Measurements from ENCODE around the gene CMSS1. TPM values are rescaled to one million over a fixed set of nuclear protein-coding genes. Genes with fewer than 3 reads are reported as not detected.

CMSS1 gene
- total RNA-seq, 1 experiment from 2014 or later: 93.8 TPM

DNA sequence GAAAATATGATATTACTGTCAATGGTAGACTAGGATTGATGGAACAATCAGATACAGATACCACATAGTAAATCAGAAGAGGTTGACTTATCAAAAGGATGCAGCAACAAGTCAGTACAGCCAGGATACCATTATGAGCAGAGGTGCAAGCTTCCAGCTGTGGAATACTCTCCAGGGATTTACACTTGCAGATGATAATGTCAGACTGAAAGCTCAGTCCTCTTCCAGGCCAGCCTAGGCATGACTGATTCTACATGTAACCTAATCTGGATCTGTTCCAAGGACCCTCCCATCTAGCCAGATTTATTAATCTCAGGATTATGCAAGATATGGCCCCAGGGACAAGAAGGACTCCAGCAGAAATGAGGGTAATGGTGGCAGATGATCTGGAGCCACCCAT lies 288.4 kb downstream of the CMSS1 start:
- H3K27ac ChIP-seq: no peak overlapping the region
- H3K4me3 ChIP-seq: no peak overlapping the region

DNA sequence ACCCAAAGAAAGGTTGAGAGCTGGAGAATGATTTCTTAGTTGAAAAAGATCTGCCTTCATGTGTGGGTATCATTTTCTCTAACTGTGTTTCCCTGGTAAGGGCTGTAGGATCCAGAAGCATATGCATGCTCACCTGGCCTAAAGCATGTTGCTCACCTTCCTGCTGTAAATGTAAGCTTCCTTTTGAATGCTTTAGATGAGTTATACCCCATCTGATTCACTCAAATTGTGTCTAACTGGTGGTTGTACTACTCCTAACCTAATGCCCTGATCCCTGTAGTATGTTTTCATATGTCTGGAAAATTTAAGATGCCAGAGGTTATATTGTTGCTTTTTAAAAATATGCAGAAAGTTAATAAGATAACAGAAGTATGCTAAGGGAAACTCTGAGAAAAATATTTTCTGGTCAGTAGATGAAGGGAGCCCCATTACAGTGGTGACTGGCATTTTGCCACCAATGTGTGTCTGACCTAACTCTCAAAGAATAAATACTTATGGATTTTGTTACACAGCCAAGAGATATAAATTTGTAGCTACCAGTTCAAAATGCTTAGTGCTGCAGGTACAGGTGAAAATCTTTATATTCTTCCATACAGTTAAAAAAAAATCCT lies 289.0 kb downstream of the CMSS1 start:
- no peak overlapping the region for H3K27ac ChIP-seq
- peaks cover 50% of the 10 kb centered on the region for H3K4me1 ChIP-seq
- peak in 1 of 2 experiments; percentile 40 for DNase-seq

More for the DNA sequence above, 288.4 kb downstream of the CMSS1 start:
- Histone ChIP-seq H3K36me3 (no peaks in the 10 kb centered on the region; the same call in 1 of the 2 replicates), H3K9me3 (replicated peaks) (peaks cover 9% of the 10 kb centered on the region; the same call in 1 of the 2 replicates), H3K4me1 (peaks cover 50% of the 10 kb centered on the region), H3K27me3 (no peaks in the 10 kb centered on the region)
- peak; percentile 17 to 53 for DNase-seq

GRCh38 chr3:100107221-100107814 lies 289.7 kb downstream of the CMSS1 start:
- H3K27ac ChIP-seq: no peak overlapping the region
- H3K36me3 ChIP-seq: no peaks in the 10 kb centered on the region; the same call in 1 of the 2 replicates
- H3K4me3 ChIP-seq: no peak overlapping the region
- DNase-seq: no peak
- H3K27me3 ChIP-seq: no peaks in the 10 kb centered on the region
- H3K9me3 ChIP-seq (replicated peaks): no peaks in the 10 kb centered on the region
- peaks cover 48% of the 10 kb centered on the region for H3K4me1 ChIP-seq

More for the DNA sequence above, 289.0 kb downstream of the CMSS1 start:
- no peaks in the 10 kb centered on the region for H3K27me3 ChIP-seq
- no peaks in the 10 kb centered on the region; the same call in 1 of the 2 replicates for H3K36me3 ChIP-seq
- peaks cover 7% of the 10 kb centered on the region; the same call in 1 of the 2 replicates for H3K9me3 ChIP-seq (replicated peaks)
- H3K4me3 ChIP-seq: no peak overlapping the region

DNA sequence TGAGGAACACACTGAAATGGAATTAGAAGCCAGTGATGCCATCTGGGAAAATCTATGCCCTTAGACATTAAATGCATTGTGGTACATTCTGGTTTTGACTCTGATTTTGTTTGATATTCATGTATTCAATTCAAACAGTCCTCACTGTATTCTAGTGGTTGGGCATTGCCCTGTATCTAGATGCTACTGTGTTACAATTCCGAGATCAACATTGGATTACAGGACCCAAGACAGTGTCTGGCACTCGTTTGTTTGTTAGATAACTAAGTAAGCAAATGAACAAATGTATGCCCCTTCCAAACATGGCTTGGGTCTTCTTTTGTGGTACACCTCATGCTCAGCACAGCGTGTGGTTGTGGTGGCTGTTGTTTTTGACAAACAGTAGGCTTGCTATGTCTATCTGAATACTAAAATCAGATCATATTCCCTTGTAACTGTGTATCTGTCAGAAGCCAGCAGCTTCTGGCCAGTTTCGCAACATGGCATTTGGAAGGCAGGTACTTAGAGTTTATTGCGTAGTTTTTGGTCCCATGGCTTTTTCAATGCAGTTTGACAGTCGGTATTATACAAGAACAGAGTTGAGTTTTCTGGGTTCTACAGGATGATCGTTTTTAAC lies 290.9 kb downstream of the CMSS1 start:
- no peak for DNase-seq
- Histone ChIP-seq H3K27me3 (no peaks in the 10 kb centered on the region), H3K4me1 (peaks cover 35% of the 10 kb centered on the region), H3K27ac (no peak overlapping the region), H3K9me3 (replicated peaks) (no peaks in the 10 kb centered on the region), H3K4me3 (no peak overlapping the region), H3K36me3 (no peaks in the 10 kb centered on the region; the same call in 1 of the 2 replicates)

DNA sequence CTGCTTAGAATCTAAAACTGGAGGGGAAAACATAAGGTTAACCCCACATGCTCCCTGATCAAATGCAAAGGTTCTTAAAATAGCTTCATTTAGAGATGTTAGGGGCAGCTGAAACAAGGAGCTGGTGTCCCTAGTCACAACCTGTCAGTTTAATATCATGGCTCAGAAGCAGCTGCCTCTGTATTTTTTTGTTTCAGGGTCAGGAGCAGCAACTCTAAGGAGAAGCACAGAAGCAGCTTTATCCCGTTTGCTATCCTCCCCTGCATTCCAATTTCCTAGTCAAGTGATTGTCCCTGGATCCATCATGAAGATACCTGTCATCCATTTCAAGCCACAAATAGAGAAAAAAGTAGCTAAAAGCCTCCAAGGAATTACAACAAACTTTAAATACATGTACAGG lies 292.5 kb downstream of the CMSS1 start:
- no peak overlapping the region for H3K4me3 ChIP-seq
- peak in 1 of 2 experiments; percentile 40 for DNase-seq
- H3K4me1 ChIP-seq: peaks cover 19% of the 10 kb centered on the region
- H3K9me3 ChIP-seq (replicated peaks): no peaks in the 10 kb centered on the region
- no peak overlapping the region for H3K27ac ChIP-seq
- no peaks in the 10 kb centered on the region for H3K27me3 ChIP-seq
- no peaks in the 10 kb centered on the region; the same call in 1 of the 2 replicates for H3K36me3 ChIP-seq

- Histone ChIP-seq H3K4me1 (peaks cover 6% of the 10 kb centered on the region; the same call in 1 of the 2 replicates), H3K27me3 (no peaks in the 10 kb centered on the region), H3K27ac (no peak overlapping the region), H3K36me3 (peaks cover 3% of the 10 kb centered on the region), H3K9me3 (replicated peaks) (no peaks in the 10 kb centered on the region), H3K4me3 (no peak overlapping the region)
- no peak for DNase-seq
Measured at GRCh38 chr3:100111728-100112127, 294.1 kb downstream of the CMSS1 start.

- Histone ChIP-seq H3K36me3 (peaks cover 3% of the 10 kb centered on the region; the same call in 1 of the 2 replicates), H3K27me3 (no peaks in the 10 kb centered on the region), H3K4me3 (no peak overlapping the region), H3K9me3 (replicated peaks) (no peaks in the 10 kb centered on the region), H3K27ac (no peak overlapping the region), H3K4me1 (no peaks in the 10 kb centered on the region; the same call in 1 of the 2 replicates)
- DNase-seq: no peak
Measured at GRCh38 chr3:100113723-100114412, 296.2 kb downstream of the CMSS1 start.

DNA sequence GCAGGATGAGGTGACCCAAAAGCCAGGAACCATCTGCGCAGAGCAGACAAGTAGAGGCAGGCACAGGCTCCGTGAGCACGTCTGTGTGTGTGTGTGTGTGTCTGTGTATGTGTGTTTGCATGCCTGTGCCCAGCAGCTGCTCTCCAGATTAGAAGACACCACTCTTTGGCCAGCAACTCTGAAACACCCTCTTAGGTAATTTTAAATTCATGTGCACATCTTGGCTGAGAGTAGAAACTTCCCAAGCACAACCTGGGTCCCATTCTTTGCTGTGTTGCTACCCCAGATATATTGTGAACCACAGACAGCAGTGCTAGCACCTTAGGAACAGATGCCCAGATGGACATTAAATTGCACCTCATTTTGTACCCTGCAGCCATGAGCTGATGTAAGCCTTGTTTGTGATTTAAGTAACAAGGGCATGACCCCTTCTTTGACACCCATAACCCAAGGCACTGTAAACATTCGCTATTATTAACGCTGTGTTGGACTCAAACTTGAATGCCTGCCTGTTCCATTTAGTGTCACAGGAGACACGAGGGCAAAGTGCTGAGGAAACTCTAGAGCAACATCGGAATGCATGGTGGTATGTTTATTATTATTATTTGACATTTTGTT lies 296.9 kb downstream of the CMSS1 start, which contains the start of gene FILIP1L:
Gene FILIP1L, minus strand, starts transcription at position 89 of the 618 bp plus-strand sequence.
- H3K27ac ChIP-seq: no peak within 1 kb of the TSS
- no peaks in the 10 kb centered on the region for H3K9me3 ChIP-seq (replicated peaks)
- no peaks in the 10 kb centered on the region; the same call in 1 of the 2 replicates for H3K4me1 ChIP-seq
- H3K36me3 ChIP-seq: peaks cover 3% of the 10 kb centered on the region; the same call in 1 of the 2 replicates
- no peaks in the 10 kb centered on the region for H3K27me3 ChIP-seq
- peak in 1 of 2 experiments; percentile 18 for DNase-seq
- H3K4me3 ChIP-seq: no peak within 1 kb of the TSS

GRCh38 chr3:100117093-100117492 lies 299.4 kb downstream of the CMSS1 start:
- Histone ChIP-seq H3K27ac (no peak overlapping the region), H3K4me1 (no peaks in the 10 kb centered on the region), H3K36me3 (peaks cover 3% of the 10 kb centered on the region; the same call in 1 of the 2 replicates), H3K4me3 (no peak overlapping the region), H3K9me3 (replicated peaks) (no peaks in the 10 kb centered on the region), H3K27me3 (no peaks in the 10 kb centered on the region)
- DNase-seq: no peak

DNA sequence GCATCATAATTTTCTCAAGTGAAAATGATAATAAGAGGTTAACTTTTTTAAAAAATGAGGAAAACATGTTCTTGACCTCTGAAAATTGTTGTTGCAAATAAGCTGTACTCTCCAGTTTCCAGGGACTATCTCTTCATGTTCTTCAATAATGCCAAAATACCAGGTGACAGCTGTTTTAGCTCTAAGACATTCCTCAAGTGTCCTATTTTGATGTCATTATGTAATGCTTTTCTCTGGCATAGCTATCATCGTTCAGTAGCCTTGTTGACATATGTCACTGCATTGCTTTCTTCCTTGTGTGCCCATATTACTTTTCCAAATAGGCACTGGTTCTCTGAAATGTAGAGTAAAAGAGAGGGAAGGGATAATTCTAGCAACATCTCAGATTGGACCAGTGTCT lies 302.4 kb downstream of the CMSS1 start:
- no peak overlapping the region for H3K27ac ChIP-seq
- no peaks in the 10 kb centered on the region for H3K4me1 ChIP-seq
- peaks cover 3% of the 10 kb centered on the region; the same call in 1 of the 2 replicates for H3K36me3 ChIP-seq
- no peaks in the 10 kb centered on the region for H3K9me3 ChIP-seq (replicated peaks)
- no peaks in the 10 kb centered on the region for H3K27me3 ChIP-seq
- DNase-seq: no peak
- no peak overlapping the region for H3K4me3 ChIP-seq

- Histone ChIP-seq H3K4me3 (no peak overlapping the region), H3K9me3 (replicated peaks) (no peaks in the 10 kb centered on the region), H3K4me1 (no peaks in the 10 kb centered on the region; the same call in 1 of the 2 replicates), H3K36me3 (peaks cover 3% of the 10 kb centered on the region; the same call in 1 of the 2 replicates), H3K27ac (no peak overlapping the region), H3K27me3 (no peaks in the 10 kb centered on the region)
- no peak for DNase-seq
Measured at GRCh38 chr3:100120693-100121092, 303.0 kb downstream of the CMSS1 start.

- H3K4me3 ChIP-seq: no peak overlapping the region
- H3K36me3 ChIP-seq: no peaks in the 10 kb centered on the region
- no peaks in the 10 kb centered on the region for H3K9me3 ChIP-seq (replicated peaks)
- DNase-seq: no peak
- H3K4me1 ChIP-seq: no peaks in the 10 kb centered on the region; the same call in 1 of the 2 replicates
- H3K27me3 ChIP-seq: no peaks in the 10 kb centered on the region
- H3K27ac ChIP-seq: no peak overlapping the region
Measured at GRCh38 chr3:100122321-100122720, 304.7 kb downstream of the CMSS1 start.

GRCh38 chr3:100123112-100123511 lies 305.4 kb downstream of the CMSS1 start:
- H3K27me3 ChIP-seq: no peaks in the 10 kb centered on the region

DNA sequence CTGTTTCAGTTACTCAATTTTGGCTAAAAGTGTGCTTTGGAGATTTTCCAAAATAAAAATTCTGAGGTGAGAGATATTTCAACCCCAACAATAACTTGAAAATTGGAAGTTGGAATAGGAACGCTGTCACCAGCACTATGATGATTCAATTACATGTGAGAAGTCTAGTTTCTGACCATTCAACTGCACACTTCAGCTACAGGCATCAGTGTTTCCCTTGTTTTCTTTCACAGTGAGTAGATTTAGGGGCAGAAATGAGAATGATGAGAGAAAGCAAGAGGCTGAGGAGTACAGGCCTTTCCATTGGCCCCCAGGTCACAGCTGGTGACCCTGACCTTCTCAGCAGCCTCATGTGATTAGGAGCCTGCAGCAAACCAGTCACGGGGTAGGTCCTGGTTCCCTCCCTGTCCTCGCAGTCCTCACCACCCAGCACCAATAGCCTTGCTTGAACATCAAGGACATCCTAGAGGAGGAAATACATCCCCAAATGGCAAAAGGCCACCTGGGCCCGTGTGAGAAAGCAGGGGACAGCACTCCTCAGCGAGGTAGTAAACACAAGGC lies 306.6 kb downstream of the CMSS1 start:
- Histone ChIP-seq H3K9me3 (replicated peaks) (no peaks in the 10 kb centered on the region), H3K27me3 (no peaks in the 10 kb centered on the region), H3K4me1 (peaks cover 5% of the 10 kb centered on the region; the same call in 1 of the 2 replicates), H3K4me3 (no peak overlapping the region), H3K36me3 (no peaks in the 10 kb centered on the region), H3K27ac (no peak overlapping the region)
- no peak for DNase-seq

More at GRCh38 chr3:100123112-100123511, 305.4 kb downstream of the CMSS1 start:
- no peaks in the 10 kb centered on the region for H3K9me3 ChIP-seq (replicated peaks)
- no peaks in the 10 kb centered on the region for H3K36me3 ChIP-seq
- no peaks in the 10 kb centered on the region; the same call in 1 of the 2 replicates for H3K4me1 ChIP-seq
- no peak overlapping the region for H3K4me3 ChIP-seq
- DNase-seq: no peak
- no peak overlapping the region for H3K27ac ChIP-seq
